MM.1S (cell line): ENCODE data around the gene FCGR2B.

Experiments
- EZH2 ChIP-seq: fragments of 300-600 bp; sonication (generic); optimal IDR thresholded peaks from 2 replicates; pipeline ENCODE3; 2017; ENCODE audit warnings: low read depth, mild to moderate bottlenecking, antibody characterized with exemption, low read length, mixed read lengths
- EZH2phosphoT487 ChIP-seq: fragments of 300-600 bp; sonication (generic); IDR thresholded peaks from 2 replicates; pipeline ENCODE4 v1.6.1; 2018; ENCODE audit warnings: antibody characterized with exemption, low read length
- TF ChIP-seq, protein P1 (sequence below): fragments of 300-600 bp; sonication (generic); IDR thresholded peaks from 2 replicates; pipeline ENCODE4 v1.5.1; 2016; ENCODE audit warnings: antibody characterized with exemption, low read length, mixed read lengths

DNA sequence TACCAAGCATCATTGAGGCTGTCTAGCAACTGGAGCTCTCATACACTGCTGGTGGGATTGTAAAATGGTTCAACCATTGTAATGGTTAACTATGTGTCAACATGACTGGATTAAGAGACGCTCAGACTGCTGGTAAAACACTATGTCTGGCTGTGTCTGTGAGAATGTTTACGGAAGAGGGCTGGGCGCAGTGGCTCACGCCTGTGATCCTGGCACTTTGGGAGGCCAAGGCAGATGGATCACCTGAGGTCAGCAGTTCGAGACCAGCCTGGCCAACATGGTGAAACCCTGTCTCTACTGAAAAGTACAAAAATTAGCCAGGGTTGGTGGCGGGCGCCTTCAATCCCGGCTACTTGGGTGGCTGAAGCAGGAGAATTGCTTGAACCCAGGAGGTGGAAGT lies 39.3 kb downstream of the FCGR2B start:
- TF ChIP-seq, protein P1, sequence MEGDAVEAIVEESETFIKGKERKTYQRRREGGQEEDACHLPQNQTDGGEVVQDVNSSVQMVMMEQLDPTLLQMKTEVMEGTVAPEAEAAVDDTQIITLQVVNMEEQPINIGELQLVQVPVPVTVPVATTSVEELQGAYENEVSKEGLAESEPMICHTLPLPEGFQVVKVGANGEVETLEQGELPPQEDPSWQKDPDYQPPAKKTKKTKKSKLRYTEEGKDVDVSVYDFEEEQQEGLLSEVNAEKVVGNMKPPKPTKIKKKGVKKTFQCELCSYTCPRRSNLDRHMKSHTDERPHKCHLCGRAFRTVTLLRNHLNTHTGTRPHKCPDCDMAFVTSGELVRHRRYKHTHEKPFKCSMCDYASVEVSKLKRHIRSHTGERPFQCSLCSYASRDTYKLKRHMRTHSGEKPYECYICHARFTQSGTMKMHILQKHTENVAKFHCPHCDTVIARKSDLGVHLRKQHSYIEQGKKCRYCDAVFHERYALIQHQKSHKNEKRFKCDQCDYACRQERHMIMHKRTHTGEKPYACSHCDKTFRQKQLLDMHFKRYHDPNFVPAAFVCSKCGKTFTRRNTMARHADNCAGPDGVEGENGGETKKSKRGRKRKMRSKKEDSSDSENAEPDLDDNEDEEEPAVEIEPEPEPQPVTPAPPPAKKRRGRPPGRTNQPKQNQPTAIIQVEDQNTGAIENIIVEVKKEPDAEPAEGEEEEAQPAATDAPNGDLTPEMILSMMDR: no peak
- TF ChIP-seq EZH2 (no peak), EZH2phosphoT487 (no peak)
